Cardiac muscle cell (in vitro differentiated cells and primary cell): ENCODE results near the gene RNH1. TPM values are rescaled to one million over a fixed set of nuclear protein-coding genes. Genes with fewer than 3 reads are reported as not detected.

Experiments used
- DNase-seq, 2 donors: peaks; one replicate each; pipeline versions ENCODE4 v3.0.0 to v3.0.0-alpha.2; 2010 to 2017; ENCODE audit warnings: low read depth in 1 of 2, low spot score in 1 of 2
- H3K27ac ChIP-seq: fragments of 200-600 bp; sonication (generic); 2 replicates; pipeline ENCODE4 v1.5.1; 2016
- H3K27me3 ChIP-seq: fragments of 200-600 bp; sonication (generic); 2 replicates; pipeline ENCODE4 v1.6.0; 2016; ENCODE audit warnings: control low read depth
- H3K36me3 ChIP-seq: fragments of 200-600 bp; sonication (generic); 2 replicates; pipeline ENCODE4 v1.5.1; 2016; ENCODE audit warnings: control low read depth
- H3K4me1 ChIP-seq: fragments of 200-600 bp; sonication (generic); 2 replicates; pipeline ENCODE4 v1.8.1; 2017; ENCODE audit warnings: low read depth, mild to moderate bottlenecking, mixed run types
- H3K4me3 ChIP-seq: fragments of 200-600 bp; sonication (generic); 2 replicates; pipeline ENCODE4 v1.5.1; 2016; ENCODE audit warnings: mild to moderate bottlenecking
- H3K9me3 ChIP-seq: fragments of 200-600 bp; sonication (generic); 2 replicates; pipeline ENCODE4 v1.5.1; 2017; ENCODE audit warnings: low read depth, mild to moderate bottlenecking, control low read depth
- polyA plus RNA-seq: library from polyadenylated mRNA; unstranded; fragments of >200 nt; fragmentation: Nextera tagmentation; extraction: Ambion mirVana; gene quantifications from 2 replicates; pipeline ENCODE4 v1.2.1, GENCODE V29; 2016
- total RNA-seq: library from RNA; depleted of rRNA; stranded (reverse); fragments of >200 nt; gene quantifications from 2 replicates; pipeline ENCODE4 v1.2.3, GENCODE V29; 2016
- TF ChIP-seq, protein P1 (sequence below): IDR thresholded peaks from 2 replicates; pipeline ENCODE4 v1.5.1; 2012; ENCODE audit warnings: low read depth, mild to moderate bottlenecking, low read length

The RNH1 gene
- total and polyA plus RNA-seq, 2 experiments from 2014 or later, result 149 to 176 TPM

DNA sequence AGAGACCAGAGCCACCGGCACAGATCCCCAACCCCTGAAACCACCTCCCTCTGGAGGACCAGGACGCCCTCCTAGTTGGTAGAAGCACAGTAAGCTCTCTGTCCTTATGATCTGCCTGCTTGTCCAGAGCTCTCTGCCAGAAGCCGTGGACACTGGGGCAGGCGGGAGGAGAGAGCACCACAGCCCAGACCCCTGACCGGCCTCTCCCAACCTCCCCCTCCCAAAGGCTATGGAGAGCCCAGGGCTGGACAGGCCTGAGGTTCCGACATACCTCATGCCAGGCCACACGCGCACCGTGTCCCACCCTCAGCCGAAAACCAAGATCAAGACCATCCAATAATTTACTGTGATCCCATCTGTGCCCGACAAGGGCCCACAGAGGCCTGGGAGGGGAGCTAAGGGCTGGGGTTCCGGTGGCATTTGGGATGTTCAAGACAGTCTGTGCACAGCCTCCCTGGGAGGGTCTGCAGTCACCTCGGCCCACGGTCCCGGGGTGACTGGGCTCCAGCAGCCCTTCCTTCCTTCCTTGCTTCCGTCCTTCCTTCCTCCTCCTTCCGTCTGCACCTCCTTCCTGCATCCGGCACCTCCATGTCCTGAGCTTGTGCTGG lies 25.0 kb upstream of the RNH1 start:
- TF ChIP-seq, protein P1, sequence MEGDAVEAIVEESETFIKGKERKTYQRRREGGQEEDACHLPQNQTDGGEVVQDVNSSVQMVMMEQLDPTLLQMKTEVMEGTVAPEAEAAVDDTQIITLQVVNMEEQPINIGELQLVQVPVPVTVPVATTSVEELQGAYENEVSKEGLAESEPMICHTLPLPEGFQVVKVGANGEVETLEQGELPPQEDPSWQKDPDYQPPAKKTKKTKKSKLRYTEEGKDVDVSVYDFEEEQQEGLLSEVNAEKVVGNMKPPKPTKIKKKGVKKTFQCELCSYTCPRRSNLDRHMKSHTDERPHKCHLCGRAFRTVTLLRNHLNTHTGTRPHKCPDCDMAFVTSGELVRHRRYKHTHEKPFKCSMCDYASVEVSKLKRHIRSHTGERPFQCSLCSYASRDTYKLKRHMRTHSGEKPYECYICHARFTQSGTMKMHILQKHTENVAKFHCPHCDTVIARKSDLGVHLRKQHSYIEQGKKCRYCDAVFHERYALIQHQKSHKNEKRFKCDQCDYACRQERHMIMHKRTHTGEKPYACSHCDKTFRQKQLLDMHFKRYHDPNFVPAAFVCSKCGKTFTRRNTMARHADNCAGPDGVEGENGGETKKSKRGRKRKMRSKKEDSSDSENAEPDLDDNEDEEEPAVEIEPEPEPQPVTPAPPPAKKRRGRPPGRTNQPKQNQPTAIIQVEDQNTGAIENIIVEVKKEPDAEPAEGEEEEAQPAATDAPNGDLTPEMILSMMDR, result no peak
- DNase-seq, result no peak
- no peaks in the 10 kb centered on the region for H3K27me3 ChIP-seq
- H3K27ac ChIP-seq, result no peak overlapping the region
- H3K4me1 ChIP-seq, result peaks cover 6% of the 10 kb centered on the region
- H3K9me3 ChIP-seq, result no peaks in the 10 kb centered on the region
- peaks cover 7% of the 10 kb centered on the region for H3K36me3 ChIP-seq
- no peak overlapping the region for H3K4me3 ChIP-seq

DNA sequence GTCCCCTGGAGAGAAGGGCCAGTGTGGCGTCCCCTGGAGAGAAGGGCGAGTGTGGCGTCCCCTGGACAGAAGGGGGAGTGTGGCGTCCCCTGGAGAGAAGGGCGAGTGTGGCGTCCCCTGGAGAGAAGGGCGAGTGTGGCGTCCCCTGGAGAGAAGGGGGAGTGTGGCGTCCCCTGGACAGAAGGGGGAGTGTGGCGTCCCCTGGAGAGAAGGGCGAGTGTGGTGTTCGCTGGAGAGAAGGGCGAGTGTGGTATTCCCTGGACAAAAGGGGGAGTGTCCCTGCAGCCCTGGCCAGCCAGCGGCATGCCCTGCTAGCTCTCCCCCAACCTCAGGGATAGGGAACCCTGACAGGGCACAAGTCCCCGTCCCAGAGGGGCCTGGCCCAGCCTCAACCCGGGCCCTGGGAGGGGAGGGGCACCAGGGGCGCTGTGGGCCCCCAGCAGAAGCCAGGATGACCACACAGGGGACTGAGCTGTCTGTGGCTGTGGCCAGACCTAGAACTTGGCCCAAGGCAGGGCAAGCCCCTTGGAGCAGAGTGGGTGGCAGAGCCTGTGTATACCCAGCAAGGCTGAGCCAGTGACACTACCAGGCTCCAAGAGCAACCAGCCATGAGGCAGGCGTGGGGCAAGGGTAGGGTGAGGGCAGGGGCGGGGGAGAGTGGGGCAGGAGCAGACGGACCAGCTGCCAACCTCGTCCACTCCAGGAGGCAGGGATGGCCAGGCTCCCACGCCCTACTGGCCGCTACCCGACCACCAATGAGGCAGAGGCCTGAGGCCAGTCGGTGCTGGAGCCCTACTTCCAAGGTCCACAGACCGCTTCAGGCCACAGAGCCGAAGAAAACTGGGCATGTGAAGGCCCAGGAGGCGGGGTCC lies 24.2 kb upstream of the RNH1 start:
- Histone ChIP-seq H3K27me3 (no peaks in the 10 kb centered on the region), H3K36me3 (peaks cover 7% of the 10 kb centered on the region), H3K9me3 (no peaks in the 10 kb centered on the region), H3K4me3 (no peak overlapping the region), H3K27ac (no peak overlapping the region), H3K4me1 (peaks cover 6% of the 10 kb centered on the region)
- TF ChIP-seq, protein P1, result no peak
- DNase-seq, result no peak

DNA sequence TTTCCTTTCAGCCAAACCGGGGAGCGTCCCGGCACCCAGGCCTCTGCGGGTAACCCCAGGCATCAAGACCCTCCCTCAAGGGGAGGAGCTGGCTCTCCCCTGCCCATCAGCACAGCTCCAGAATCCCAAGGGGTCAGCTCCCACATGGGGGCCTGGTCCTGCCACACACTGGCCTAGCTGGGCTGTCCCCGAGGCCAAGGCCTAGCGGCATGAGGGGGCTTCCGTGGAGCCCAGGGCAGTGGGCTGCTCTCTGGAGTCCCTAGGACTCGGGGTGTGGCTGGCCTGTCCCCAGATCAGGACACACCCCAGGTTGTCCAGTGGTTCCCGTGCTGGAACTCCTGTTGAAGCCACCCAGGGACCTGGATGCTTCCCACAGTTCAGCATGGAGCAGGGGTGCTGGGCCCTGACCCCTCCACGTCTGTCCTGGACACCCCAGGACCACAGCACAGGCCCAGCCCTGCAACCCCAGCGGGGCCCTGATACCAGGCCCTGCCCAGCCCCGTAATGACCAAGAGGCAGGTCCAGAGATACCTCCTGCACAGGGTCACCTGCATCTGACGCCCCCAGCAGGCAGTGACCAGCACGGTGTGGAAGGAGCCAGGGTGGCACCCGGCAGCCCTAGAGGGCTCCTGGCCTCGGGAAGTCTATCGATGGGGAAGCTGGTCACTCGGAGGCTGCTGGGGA lies 22.8 kb upstream of the RNH1 start:
- DNase-seq, result no peak
- peaks cover 7% of the 10 kb centered on the region for H3K36me3 ChIP-seq
- TF ChIP-seq, protein P1, result no peak
- H3K4me3 ChIP-seq, result no peak overlapping the region
- peaks cover 6% of the 10 kb centered on the region for H3K4me1 ChIP-seq
- no peaks in the 10 kb centered on the region for H3K27me3 ChIP-seq
- H3K27ac ChIP-seq, result no peak overlapping the region
- no peaks in the 10 kb centered on the region for H3K9me3 ChIP-seq

DNA sequence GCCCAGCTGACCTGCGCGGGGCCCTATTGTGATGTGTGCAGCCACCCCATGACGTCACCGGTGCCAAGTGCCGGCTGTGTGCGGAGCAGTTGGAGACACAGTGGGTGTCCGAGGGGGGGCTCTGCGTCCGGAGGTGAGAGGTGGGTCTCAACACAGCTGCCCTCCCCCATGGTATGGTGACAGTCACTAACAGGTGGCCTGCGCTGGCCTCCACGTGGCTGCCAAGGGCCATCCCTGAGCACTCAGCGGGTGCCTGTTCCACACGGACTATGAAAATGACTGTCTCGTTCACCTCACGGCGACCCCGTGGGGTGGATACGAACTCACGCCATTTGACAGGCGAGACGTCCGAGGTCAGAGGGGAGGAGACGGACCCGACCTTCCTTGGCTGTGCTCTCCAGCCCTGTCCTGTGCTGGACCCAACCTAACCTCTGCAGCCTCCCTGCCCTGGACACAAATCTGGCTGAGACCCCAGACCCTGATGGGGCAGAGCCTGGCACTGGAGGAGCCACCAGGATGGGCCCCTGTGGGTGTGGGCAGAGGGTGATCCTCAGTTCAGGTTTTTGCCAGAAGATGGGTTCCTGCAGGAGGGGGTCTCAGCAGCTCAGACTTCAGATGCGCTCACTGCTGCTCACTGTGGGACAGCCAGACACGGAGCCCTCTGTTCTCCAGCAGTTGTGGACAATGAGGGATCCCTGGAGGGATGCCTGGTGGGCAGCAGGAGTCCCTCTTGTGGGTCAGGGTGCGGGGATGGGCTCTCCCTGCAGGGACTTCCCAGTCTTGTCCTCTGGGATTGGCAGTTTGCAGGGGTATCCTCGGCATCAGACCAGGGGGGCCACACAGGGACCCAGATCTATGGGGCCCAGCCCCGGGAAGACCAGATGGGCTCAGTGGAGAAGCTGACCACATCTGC lies 22.0 kb upstream of the RNH1 start:
- DNase-seq, result no peak
- Histone ChIP-seq H3K9me3 (no peaks in the 10 kb centered on the region), H3K36me3 (peaks cover 7% of the 10 kb centered on the region), H3K27me3 (no peaks in the 10 kb centered on the region), H3K4me1 (no peaks in the 10 kb centered on the region), H3K27ac (no peak overlapping the region), H3K4me3 (no peak overlapping the region)
- TF ChIP-seq, protein P1, result no peak
